Measurements from ENCODE around the gene MAP2K5. TPM values are rescaled to one million over a fixed set of nuclear protein-coding genes. Genes with fewer than 3 reads are reported as not detected.
A peak's percentile ranks its signal among the peaks of the same experiment; 100 is the strongest.

MAP2K5 gene
- total RNA-seq, 4 donors from 2014 or later, result 3.6 to 27.1 (median 18.6) TPM

DNA sequence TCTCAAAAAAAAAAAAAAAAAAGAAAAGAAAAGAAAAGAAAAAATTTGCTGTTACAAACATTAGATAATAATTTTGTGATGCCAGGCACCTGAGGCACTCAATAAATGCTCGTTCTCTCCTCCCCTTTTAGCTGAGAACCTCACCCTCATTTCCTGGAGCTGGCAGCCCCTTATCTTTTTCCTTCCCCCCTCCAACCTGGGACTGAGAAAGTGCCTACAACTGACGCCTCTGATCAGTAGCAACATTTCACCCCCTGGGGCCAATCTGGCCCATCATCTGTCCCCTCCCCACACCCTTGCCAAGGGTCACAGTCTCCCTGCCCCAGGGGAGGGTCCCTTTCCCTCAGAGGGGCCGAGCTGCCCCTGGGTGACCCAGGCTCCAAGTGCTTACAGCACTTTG, 309.9 kb downstream of the MAP2K5 start:
- Histone ChIP-seq H3K27me3 (no peaks in the 10 kb centered on the region), H3K4me3 (no peak overlapping the region), H3K4me1 (no peaks in the 10 kb centered on the region), H3K27ac (no peak overlapping the region), H3K36me3 (no peaks in the 10 kb centered on the region), H3K9me3 (no peaks in the 10 kb centered on the region)
- no peak for DNase-seq
- intact Hi-C loops (cut with DNase I; ENCODE audit: low total_unique reads), result no loop called here
- TF ChIP-seq, protein P1, sequence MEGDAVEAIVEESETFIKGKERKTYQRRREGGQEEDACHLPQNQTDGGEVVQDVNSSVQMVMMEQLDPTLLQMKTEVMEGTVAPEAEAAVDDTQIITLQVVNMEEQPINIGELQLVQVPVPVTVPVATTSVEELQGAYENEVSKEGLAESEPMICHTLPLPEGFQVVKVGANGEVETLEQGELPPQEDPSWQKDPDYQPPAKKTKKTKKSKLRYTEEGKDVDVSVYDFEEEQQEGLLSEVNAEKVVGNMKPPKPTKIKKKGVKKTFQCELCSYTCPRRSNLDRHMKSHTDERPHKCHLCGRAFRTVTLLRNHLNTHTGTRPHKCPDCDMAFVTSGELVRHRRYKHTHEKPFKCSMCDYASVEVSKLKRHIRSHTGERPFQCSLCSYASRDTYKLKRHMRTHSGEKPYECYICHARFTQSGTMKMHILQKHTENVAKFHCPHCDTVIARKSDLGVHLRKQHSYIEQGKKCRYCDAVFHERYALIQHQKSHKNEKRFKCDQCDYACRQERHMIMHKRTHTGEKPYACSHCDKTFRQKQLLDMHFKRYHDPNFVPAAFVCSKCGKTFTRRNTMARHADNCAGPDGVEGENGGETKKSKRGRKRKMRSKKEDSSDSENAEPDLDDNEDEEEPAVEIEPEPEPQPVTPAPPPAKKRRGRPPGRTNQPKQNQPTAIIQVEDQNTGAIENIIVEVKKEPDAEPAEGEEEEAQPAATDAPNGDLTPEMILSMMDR (IDR thresholded peaks at IDR 0.05), result no peak
- no peak for TF ChIP-seq POLR2A (IDR thresholded peaks at IDR 0.05)

DNA sequence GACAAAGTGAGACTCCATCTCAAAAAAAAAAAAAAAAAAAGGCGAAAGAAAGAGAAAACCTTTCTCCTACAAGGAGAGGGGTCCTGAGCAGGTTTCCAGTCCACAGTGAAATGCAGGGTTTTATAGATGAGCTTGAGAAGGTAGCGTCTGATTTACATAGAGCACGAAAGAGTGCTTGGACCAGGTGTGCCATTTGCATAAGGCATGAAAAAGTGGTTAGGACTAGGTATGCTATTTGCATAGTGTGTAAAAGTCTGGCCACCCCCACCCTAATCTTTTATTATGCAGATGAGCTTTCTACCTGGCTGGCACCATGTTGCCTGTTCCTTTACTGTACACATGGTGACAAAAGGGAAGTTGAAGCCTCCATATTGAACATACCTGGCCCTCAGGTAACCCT, 311.0 kb downstream of the MAP2K5 start:
- H3K27me3 ChIP-seq, result no peaks in the 10 kb centered on the region
- no peak overlapping the region for H3K27ac ChIP-seq
- DNase-seq, result no peak
- intact Hi-C loops (cut with DNase I; ENCODE audit: low total_unique reads), result no loop called here
- no peak for TF ChIP-seq POLR2A (IDR thresholded peaks at IDR 0.05)
- TF ChIP-seq, protein P1 (IDR thresholded peaks at IDR 0.05), result no peak
- no peaks in the 10 kb centered on the region for H3K36me3 ChIP-seq
- no peaks in the 10 kb centered on the region for H3K9me3 ChIP-seq
- H3K4me1 ChIP-seq, result no peaks in the 10 kb centered on the region
- no peak overlapping the region for H3K4me3 ChIP-seq

DNA sequence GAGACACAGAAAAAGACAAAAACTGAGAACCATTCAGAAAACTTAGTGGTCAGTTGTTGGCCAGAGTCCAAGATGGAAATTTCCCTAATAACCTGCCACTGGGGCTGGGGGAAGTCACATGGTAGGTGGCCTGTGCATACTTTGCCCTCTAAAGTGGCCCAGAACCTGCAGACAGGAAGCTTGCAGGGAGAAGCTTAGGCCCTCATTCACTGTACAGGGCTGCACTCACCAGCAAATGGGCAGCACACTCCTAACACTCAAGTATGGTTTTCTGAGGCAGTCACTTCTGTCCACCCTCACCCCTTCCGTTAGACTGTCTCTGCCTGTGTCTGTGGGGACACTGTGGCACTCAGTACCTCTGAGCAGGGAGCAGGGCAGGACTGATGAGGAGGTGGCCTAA, 311.9 kb downstream of the MAP2K5 start:
- Histone ChIP-seq H3K36me3 (no peaks in the 10 kb centered on the region), H3K27ac (no peak overlapping the region), H3K4me3 (no peak overlapping the region), H3K27me3 (no peaks in the 10 kb centered on the region), H3K4me1 (no peaks in the 10 kb centered on the region), H3K9me3 (no peaks in the 10 kb centered on the region)
- no peak for DNase-seq
- TF ChIP-seq POLR2A (IDR thresholded peaks at IDR 0.05), result no peak
- TF ChIP-seq, protein P1 (IDR thresholded peaks at IDR 0.05), result no peak
- intact Hi-C loops (cut with DNase I; ENCODE audit: low total_unique reads), result no loop called here

DNA sequence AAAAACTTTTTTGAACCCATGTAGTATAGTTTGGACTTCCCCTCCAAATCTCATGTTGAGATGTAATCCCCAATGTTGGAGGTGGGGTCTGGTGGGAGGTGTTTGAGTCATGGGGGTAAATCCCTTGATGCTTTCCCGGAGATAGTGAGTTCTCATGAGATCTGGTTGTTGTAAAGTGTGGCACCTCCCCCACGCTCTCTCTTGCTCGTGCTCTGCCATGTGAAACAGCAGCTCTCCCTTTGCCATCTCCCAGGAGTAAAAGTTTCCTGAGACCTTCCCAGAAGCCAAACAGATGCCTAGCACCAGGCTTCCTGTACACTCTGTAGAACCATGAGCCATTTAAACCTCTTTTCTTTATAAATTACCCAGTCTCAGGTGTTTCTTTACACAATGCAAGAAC, 313.3 kb downstream of the MAP2K5 start:
- no peak for TF ChIP-seq POLR2A (IDR thresholded peaks at IDR 0.05)
- TF ChIP-seq, protein P1 (IDR thresholded peaks at IDR 0.05), result no peak
- Histone ChIP-seq H3K27me3 (no peaks in the 10 kb centered on the region), H3K9me3 (no peaks in the 10 kb centered on the region), H3K27ac (peak overlapping the region in 1 of 2 donors; percentile 43), H3K4me1 (no peaks in the 10 kb centered on the region), H3K36me3 (no peaks in the 10 kb centered on the region), H3K4me3 (no peak overlapping the region)
- intact Hi-C loops (cut with DNase I; ENCODE audit: low total_unique reads), result no loop called here
- DNase-seq, result no peak

Small RNA genes within 50 kb of the gene (small RNA-seq; reads per million reads assigned to genes)
- not detected for gene RNU6-1

Other genes with a start within 250 kb of the MAP2K5 start
- gene C15orf61, start 21.6 kb upstream of the MAP2K5 start, total RNA-seq, result 10 to 100 TPM in 1 of 4 donors, 1 to 10 TPM in 2, under 1 TPM in 1; 0.51 to 11.5 (median 4.9) TPM

All from uterus (tissue), 4 donors.